A673 (cell line): ENCODE data around the gene CHD5.

Experiments used
- EZH2 ChIP-seq: fragments of 200-600 bp; sonication (generic); IDR thresholded peaks from 2 replicates; pipeline ENCODE4 v1.6.1; 2017; ENCODE audit warnings: borderline replicate concordance, low read depth, mild to moderate bottlenecking, mixed read lengths, antibody characterized with exemption, low read length; ENCODE audit not compliant: poor library complexity, severe bottlenecking
- TF ChIP-seq, protein P1 (sequence below): fragments of 300-800, 200-600 bp; sonication (generic); conservative IDR thresholded peaks from 2 replicates; pipeline ENCODE4 v1.5.1; 2017; ENCODE audit warnings: low read depth, mild to moderate bottlenecking, antibody characterized with exemption, low read length, moderate library complexity, mixed read lengths

DNA sequence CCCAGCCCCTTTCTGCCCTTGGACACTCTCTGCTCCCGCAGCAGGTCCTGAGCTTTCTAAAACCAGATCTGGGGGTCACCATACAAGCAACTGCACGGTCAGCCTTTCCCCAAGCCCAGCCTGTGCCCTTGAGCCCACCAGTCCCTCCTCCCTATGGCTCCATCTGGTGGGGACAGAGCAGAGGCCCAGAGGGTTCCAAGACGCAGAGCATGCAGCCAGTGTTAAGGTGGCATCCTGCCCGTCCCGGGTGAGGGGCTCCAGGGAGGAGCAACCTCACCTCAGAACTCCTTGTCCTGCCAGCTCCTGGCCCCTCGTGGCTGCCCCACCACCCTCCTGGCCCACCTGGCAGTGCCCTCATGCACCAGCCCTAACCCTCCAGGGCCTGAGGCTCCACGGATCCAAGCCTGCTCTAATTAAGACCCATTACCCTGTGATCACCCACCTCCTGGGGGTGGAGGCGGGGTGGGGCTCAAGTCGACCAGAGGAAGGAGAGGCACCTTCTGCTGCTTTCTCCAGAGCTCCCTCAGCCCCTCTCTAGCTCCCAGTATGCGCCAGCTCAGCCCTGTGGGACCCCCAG, 8.5 kb downstream of the CHD5 start:
- TF ChIP-seq, protein P1, sequence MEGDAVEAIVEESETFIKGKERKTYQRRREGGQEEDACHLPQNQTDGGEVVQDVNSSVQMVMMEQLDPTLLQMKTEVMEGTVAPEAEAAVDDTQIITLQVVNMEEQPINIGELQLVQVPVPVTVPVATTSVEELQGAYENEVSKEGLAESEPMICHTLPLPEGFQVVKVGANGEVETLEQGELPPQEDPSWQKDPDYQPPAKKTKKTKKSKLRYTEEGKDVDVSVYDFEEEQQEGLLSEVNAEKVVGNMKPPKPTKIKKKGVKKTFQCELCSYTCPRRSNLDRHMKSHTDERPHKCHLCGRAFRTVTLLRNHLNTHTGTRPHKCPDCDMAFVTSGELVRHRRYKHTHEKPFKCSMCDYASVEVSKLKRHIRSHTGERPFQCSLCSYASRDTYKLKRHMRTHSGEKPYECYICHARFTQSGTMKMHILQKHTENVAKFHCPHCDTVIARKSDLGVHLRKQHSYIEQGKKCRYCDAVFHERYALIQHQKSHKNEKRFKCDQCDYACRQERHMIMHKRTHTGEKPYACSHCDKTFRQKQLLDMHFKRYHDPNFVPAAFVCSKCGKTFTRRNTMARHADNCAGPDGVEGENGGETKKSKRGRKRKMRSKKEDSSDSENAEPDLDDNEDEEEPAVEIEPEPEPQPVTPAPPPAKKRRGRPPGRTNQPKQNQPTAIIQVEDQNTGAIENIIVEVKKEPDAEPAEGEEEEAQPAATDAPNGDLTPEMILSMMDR, result peak; percentile 35; the same call in 1 of the 2 replicates
- TF ChIP-seq EZH2, result no peak
